Daoy (cell line): Measurements from ENCODE around the gene CHST13. TPM values are rescaled to one million over a fixed set of nuclear protein-coding genes. Genes with fewer than 3 reads are reported as not detected.

Experiments used
- total RNA-seq: library from RNA; depleted of rRNA; stranded (reverse); fragments of >200 nt; shearing (Covaris generic); gene quantifications from 2 replicates; pipeline ENCODE4 v1.2.3, GENCODE V29; 2014; rRNA removed

Gene CHST13
- total RNA-seq, 1 experiment from 2014 or later = not detected

Other genes with a start within 250 kb of the CHST13 start
- gene KLF15, start 166.7 kb upstream of the CHST13 start, total RNA-seq = 0.06 and 1.5 TPM in 2 replicates
- gene CFAP100, start 129.2 kb upstream of the CHST13 start, total RNA-seq = not detected in 2 replicates
- 8.7 and 10.0 TPM in 2 replicates for gene ZXDC, start 48.3 kb upstream of the CHST13 start, total RNA-seq
- gene UROC1, start 6.4 kb upstream of the CHST13 start, total RNA-seq = not detected in 2 replicates
- gene C3orf22, start 34.8 kb downstream of the CHST13 start, total RNA-seq = not detected in 2 replicates
- 4.6 and 7.3 TPM in 2 replicates for gene TXNRD3, start 131.0 kb downstream of the CHST13 start, total RNA-seq
- 14.8 and 19.8 TPM in 2 replicates for gene CHCHD6, start 180.1 kb downstream of the CHST13 start, total RNA-seq